Endometrial microvascular endothelial cells (primary cell): Measurements from ENCODE around the gene KDM3B. TPM values are rescaled to one million over a fixed set of nuclear protein-coding genes. Genes with fewer than 3 reads are reported as not detected.
"Not testable (repeated sequence)": the region's sequence is repeated elsewhere in the genome, so short reads cannot be mapped to it uniquely, and the experiment has no call there.

Source experiments
- in situ Hi-C: cut with HindIII; loops from 2 replicates; pipeline ENCODE4 v1.10.0; 2017; ENCODE audit warnings: low sequenced_read_pairs, low pct_unique_long_range_greater_than_20kb; ENCODE audit errors: inconsistent ontology term
- total RNA-seq: library from RNA; depleted of rRNA; stranded (reverse); fragments of >200 nt; gene quantifications from one replicate; pipeline ENCODE4 v1.2.3, GENCODE V29; 2015; ENCODE audit errors: inconsistent ontology term

KDM3B gene, protein sequence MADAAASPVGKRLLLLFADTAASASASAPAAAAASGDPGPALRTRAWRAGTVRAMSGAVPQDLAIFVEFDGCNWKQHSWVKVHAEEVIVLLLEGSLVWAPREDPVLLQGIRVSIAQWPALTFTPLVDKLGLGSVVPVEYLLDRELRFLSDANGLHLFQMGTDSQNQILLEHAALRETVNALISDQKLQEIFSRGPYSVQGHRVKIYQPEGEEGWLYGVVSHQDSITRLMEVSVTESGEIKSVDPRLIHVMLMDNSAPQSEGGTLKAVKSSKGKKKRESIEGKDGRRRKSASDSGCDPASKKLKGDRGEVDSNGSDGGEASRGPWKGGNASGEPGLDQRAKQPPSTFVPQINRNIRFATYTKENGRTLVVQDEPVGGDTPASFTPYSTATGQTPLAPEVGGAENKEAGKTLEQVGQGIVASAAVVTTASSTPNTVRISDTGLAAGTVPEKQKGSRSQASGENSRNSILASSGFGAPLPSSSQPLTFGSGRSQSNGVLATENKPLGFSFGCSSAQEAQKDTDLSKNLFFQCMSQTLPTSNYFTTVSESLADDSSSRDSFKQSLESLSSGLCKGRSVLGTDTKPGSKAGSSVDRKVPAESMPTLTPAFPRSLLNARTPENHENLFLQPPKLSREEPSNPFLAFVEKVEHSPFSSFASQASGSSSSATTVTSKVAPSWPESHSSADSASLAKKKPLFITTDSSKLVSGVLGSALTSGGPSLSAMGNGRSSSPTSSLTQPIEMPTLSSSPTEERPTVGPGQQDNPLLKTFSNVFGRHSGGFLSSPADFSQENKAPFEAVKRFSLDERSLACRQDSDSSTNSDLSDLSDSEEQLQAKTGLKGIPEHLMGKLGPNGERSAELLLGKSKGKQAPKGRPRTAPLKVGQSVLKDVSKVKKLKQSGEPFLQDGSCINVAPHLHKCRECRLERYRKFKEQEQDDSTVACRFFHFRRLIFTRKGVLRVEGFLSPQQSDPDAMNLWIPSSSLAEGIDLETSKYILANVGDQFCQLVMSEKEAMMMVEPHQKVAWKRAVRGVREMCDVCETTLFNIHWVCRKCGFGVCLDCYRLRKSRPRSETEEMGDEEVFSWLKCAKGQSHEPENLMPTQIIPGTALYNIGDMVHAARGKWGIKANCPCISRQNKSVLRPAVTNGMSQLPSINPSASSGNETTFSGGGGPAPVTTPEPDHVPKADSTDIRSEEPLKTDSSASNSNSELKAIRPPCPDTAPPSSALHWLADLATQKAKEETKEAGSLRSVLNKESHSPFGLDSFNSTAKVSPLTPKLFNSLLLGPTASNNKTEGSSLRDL (N-terminal part only)
- total RNA-seq, result 34.8 TPM

DNA sequence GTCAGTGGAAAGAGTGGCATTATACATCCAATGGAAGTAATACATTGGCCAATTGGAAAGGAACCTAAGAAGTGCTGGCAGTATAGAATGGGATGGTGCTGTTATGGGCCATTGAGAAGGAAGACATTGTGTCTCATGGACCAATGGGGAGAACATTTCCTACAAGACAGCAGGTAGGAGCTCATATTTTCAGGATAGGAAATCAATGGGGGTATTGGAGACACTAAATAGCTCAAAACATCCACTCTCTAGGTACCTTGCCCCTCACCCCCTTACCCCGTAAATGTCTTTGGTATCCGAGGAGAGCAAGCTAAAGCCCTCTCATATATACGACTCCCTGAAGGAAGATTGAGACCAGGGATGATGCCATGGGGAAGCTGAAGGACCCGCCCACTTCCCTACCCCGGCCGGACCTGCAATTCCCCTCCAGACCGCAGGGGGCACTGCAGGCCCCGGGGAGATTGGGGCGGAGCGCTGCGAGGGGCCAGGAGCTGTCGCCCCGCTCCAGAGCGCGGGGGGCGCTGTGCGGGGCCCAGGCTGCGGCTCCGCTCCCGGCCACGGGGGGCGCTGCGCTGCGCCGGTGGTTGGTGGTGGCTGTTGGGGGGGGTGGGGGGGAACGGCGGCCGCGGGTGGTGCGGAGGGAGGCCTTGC lies at the start of gene KDM3B:
TSS of gene KDM3B (plus strand) at position 615 of the 651 bp plus-strand sequence. CDS start 111 bp downstream, outside the sequence.
- in situ Hi-C loops, result loop anchor here (10.0 kb wide), 1 partner anchor 187 kb away; no protein-coding TSS in a partner anchor

DNA sequence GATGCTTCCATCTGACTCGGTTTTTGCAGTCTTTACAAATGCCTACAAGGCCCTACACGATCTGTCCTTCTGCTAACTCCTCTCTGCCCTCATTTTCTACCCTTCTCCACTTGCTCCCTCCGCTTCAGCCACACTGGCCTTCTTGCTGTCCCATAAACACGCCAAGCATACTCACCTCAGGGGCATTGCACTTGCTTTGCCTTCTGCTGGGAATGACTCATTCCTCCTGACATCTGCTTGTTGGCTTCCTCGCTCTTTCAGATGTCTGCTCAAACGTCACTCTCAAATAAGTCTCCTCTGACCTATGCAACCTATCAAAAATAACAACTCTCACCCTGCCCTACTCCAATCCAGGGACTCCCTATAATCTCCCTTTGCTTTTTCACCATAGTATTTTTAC lies 49.1 kb upstream of the KDM3B start:
- in situ Hi-C loops, result no loop called here

DNA sequence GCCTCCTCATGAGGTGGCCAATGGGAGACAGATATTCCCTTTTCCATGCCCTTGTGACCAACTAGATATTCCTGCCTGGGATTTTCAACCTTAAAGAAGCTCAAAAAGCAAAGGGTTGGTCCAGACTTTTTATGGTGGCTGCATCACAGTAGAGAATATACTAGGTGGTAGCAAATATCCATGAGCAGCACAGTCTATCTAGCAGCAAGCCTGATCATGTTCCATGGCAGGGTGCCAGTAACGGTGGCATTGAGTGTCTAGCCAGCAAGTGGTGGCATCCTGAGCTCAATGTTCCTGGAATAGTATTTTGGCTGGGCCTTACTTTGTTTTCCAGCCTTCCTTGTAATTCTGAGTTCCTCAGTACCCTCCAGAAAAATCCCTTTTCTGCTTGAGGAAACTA lies 46.7 kb upstream of the KDM3B start:
- in situ Hi-C loops, result no loop called here

DNA sequence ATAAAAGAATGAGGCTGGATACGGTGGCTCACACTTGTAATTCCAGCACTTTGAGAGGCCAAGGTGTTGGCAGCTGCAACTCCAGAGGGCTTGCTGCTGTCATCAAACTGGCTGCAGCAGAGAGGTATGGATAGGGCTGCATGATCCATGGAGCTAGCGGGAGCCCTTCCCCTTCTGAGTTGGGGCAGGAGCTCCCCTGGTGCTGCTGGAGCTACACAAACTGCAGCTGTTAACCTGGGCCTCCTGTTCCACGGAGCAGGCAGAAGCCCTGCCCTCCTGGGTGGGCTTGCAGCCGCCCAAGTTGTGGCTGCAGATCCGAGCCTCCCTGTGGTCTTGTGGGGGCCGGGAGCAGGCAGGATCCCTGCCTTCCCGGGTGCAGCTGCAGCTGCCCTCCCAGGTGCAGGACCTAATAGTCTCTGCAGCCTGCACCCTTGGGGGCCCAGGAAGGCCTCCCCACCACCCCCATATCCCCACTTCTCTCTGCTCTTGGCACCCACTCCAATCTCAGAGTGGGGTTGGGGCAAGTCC lies 36.7 kb upstream of the KDM3B start:
- in situ Hi-C loops, result no loop called here

DNA sequence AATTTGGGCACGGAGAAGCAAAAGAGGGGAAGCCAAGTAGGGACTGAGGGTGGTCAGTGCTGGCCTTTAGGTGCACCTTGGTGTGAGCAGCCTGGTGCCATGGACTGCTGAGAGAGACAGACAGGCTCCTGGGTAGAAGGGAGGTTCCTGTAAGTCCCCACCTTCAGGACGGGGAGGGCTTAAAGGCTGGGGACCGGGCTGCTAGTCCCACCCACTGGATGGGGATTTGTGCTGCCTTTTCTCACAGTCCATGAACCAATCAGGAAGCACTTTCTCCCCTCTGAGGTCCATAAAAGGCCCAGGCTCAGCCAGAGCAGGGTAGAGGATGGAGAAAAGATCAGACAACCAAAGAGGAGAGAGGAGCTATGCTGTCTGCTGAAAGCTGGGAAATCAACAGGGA lies 36.1 kb upstream of the KDM3B start:
- in situ Hi-C loops, result no loop called here

DNA sequence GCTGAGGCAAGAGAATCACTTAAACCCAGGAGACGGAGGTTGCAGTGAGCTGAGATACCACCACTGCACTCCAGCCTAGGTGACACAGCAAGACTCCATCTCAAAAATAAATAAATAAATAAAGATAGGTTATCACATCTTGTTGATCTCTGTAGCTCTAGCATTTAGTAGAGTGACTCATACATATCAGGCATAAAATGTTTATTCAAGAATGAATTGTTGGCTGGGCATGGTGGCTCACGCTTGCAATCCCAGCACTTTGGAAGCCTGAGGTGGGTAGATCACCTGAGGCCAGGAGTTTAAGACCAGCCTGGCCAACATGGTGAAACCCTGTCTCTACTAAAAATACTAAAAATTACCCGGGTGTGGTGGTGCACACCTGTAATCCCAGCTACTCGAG lies 34.3 kb upstream of the KDM3B start:
- in situ Hi-C loops, result not testable (repeated sequence)

DNA sequence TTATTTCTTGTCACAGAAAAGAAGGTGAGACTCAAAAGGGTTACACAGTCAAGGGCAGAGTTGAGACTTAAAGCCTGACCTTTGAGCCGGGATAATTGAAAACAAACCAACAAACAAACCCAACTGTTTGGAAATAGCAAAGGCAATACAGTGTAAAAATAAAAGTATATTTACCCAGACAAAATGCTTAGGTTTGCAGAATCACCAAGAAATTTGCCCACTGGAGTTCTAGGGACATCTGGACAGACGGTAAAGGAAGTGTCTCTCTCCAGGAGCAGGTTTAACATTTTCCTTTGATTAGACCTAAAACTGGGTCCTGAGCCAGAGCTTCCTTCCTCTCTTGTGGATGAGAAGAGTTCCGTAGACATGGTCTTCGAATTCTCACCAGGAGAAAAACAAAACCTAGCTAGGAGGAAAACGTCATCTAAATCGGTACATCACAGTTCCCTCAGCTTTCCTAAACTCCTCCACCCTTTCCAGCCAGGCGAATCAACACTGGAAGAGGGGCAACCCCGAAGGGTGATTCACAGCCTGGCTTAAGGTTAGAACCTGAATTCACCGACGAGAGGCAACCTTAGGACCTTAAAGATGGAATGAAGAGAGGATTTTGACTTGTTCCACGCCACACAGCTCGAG lies 21.6 kb upstream of the KDM3B start:
- in situ Hi-C loops, result no loop called here

DNA sequence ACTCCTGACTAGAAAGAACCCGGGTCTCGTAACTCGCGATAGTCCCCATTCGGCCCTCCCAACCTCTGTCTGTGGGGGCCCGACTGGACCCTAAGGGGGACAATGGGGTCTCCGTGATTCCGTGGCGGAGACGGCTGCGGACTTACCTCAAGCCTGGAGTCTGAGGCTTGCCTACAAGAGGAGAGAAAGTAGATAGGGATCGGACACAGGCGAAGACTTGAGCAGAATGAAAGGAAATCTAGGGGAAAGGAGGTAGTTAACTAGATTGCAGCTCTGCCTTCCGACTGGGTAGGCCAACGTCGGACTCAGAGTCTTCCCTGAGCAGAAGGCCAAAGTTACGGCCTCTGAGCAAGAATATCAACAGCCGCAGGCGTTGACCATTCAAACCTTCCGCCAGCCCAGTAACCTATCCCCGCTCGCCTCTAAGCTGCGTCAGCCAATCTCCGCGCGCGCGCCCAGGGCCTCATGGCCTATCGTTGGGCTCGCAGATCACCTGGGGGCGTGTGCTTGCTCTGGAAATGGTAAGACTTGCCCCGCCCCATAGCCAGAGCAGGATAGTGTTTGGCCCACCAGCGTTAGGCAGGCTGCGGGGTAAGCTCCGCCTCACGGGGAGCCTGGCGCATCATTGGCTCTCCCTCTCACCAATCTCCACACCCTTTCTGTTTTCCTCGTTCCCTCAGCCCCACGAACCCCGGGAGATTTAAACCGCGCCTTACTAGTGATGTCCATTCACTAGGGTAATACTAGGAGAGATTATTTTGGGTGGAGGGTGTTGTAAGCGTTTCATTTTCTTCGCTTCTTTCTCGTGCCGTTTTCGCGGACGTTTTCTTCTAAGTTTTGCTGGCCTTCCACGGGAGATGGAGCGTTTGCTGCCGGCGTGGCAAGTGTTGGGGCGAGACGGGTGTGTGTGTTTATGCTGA lies 20.8 kb upstream of the KDM3B start, which contains the start of gene CDC25C:
TSS of gene CDC25C (minus strand) at position 356 of the 920 bp plus-strand sequence. CDS start 624 bp downstream, outside the sequence.
- in situ Hi-C loops, result no loop called here

DNA sequence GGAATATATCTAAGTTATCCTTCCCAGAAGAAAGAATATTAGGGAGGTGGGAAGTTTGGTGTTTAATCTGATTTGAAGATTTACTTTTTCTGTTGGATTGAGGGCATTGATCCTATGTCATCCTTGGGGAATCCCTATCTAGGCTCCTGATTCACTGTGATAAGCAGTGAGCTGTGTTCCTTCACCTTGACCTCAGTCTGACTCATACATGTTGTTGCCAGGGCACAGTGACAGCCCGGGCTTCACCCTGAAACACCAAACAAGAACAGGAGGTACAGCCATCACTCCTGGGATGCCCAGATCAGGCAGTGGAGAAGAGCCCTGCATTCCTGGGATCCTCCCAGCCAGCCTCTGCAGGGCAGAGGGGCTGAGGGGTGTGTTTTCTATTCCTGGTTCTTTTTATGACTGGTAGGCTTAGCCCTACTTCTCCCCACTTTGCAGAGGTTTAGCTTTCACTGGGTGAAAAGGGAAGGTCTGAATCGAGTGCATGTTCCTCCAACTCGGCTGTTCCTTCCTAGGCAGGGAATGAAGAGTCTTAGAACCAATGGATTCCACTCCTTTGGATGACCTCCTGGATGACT lies 17.5 kb upstream of the KDM3B start:
- in situ Hi-C loops, result no loop called here

DNA sequence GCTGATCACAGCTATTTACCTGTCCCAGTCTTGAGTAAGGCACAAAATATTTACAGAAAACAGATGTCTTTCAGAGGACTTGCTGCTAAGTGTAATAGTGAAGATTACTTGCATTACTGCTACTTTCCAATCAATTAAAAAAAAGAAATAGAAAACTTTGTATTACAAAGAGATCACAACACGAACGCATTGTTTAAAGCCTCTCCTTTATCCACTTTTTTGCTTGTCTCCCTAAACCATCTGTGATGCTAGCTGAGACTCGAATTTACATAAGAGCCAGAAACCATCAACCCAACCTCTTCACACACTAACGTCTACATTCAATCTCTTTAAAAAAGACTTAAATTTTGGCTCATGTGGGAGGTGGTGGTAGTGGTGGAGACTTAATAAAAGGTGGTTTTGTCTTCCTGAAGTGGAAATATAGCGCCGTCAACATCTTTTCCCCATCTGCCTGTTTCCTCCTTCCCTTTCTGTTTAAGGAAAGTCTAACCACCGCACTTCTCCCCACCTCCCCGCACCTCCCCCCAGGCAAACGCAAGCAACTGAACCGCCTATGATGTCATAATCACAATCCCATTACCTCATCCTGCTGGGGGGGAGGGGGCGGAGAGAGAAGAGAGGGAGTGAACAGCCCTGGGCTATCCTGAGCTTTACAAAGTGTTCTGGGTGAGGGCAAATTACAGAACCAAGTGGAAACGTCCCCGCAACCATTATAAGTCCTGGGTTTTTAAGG lies 15.4 kb upstream of the KDM3B start:
- in situ Hi-C loops, result no loop called here

DNA sequence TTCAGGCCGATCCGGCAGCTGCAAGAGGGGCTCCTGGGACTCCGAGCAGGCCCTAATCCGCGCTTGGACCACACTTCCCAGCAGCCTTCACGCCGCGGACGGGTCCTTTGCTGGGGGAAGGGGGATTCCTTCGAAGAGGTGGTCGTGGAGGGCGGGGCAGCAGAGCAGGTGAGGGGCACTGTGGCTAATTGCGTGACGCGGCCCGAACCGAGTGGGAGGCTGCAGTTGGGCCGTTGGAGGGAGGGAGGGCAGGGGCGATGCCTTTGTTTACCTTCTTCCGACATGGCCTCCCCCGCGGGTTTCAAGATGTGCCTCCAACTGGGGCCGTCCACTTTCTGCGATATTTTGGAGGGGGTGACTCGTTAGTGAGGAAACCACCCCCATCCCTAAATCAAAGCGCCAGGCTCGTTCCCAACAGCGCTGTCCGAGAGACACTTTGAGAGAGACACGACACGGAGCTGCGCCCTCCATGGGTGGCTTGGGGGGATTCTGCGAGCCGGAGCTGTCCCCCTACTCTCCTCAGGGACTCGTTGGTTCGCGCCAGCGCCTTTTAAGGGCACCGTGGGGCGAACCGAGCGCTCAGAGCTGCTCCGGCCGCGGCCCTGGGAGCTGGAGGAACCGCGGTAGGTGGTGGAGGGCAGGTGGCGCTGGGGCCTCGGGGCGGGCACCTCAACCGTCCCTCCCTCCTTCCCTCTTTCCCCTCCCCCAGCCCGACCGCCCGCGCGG lies 14.6 kb upstream of the KDM3B start, which contains the start of gene FAM53C:
TSS of gene FAM53C (plus strand) at position 582 of the 726 bp plus-strand sequence. CDS start 3,070 bp downstream, outside the sequence.
- in situ Hi-C loops, result no loop called here

DNA sequence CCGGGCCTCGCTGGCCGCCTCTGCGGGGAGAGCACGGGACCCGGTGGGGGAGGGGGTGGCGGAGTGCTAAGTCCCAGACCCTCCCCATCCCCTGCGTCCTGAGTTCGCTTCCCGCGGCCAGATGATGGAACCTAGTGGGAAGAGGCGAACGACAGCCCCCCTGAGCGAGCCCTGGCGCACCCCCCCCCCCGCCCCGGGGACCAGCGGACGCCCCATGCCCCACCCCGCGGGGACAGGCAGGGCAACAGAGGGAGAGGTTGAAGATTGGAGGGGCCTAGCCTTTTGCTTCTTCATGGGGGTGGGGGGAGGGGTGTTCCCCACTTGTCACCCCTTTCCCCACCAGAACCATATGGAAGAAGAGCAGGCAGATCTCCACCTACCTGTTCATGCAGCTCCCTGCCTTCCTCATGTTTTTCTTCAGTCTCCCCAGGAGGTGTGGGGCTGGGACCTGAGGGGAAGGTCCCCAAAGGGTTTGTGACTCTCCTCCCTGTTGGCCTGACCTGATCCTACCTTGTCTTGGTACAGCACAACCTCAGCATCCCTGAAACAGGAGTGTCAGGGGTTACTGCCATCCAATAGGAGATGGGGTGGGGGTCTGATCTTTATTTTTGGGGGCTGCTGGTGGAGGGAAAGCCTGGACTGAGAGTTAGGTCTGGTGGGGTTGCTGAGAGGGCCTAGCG lies 13.9 kb upstream of the KDM3B start:
- in situ Hi-C loops, result no loop called here

DNA sequence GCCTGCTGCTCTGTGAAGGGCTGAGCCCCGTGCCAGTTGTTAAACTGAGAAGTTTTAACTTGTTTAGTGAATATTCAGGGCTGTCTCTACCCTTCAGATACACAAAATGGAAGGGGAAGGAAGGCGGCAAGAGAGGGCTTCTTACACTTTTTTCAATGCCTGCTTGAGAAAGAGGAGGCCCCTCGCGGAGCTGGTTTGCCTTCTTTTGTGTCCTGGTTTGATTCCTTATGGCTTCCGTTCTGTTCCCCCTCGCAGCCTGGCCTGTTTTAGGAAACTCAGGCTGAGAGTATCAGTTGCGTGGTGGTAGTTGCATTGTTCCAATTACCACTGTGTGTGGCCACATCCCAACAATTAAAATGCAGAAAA lies 13.4 kb upstream of the KDM3B start:
- in situ Hi-C loops, result no loop called here

DNA sequence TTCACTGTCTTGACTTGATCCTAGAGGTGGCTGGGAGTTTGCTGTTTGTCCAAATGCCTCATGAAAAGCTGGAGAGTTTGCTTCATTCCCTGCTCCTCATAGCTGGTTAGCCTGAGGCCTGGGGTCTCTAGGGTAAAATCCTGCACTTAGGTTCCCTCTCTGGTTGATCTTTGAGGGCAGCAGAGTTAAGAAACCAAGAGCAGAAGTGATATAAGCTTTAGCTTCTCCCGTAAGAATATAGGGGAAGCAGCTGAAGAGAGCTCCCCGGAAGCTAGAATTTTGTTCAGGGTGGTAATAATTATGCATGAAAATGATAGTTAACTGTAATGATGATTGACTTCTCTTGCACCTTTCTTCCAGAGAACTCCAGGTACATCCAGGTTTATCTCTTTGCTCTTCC lies 13.0 kb upstream of the KDM3B start:
- in situ Hi-C loops, result no loop called here

DNA sequence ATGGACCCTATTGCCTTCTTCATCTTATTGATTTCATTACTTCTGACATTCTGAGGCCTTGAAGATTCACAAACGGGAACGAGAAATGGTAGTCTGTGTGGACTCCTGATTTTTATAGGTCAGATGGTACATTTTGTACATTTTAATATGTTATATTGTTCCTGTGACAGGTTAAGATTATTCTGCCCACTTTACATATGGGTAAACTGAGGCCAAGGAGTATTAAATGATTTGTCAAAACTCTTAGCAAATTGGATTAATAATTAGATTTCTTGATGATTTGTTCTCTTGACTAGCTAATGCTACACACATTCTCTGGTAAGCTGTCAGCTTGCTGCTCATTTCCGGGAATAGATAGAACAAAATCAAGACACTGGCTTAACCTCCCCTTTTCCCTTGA lies 12.5 kb upstream of the KDM3B start:
- in situ Hi-C loops, result no loop called here
